Stromal cell of bone marrow (primary cell): ENCODE data around the gene PRUNE2.

ENCODE experiments used
- DNase-seq: peaks from one replicate; pipeline ENCODE4 v3.0.0-alpha.2; 2012; ENCODE audit warnings: low read depth

The PRUNE2 gene

GRCh38 chr9:76734716-76735115 lies 171.2 kb downstream of the PRUNE2 start:
- DNase-seq = no peak

GRCh38 chr9:76733096-76733495 lies 172.8 kb downstream of the PRUNE2 start:
- DNase-seq = no peak

- DNase-seq = no peak
Observed at GRCh38 chr9:76732341-76732958, 173.5 kb downstream of the PRUNE2 start.

- DNase-seq = no peak
Observed at GRCh38 chr9:76730801-76731200, 175.1 kb downstream of the PRUNE2 start.

GRCh38 chr9:76729980-76730737 lies 175.8 kb downstream of the PRUNE2 start:
- DNase-seq = no peak

GRCh38 chr9:76729116-76729515 lies 176.8 kb downstream of the PRUNE2 start:
- no peak for DNase-seq

- no peak for DNase-seq
Observed at GRCh38 chr9:76725885-76726284, 180.0 kb downstream of the PRUNE2 start.

- DNase-seq = no peak
Observed at GRCh38 chr9:76725011-76725546, 180.8 kb downstream of the PRUNE2 start.

- DNase-seq = no peak
Observed at GRCh38 chr9:76720245-76720644, 185.7 kb downstream of the PRUNE2 start.

- no peak for DNase-seq
Observed at GRCh38 chr9:76718166-76718565, 187.7 kb downstream of the PRUNE2 start.

GRCh38 chr9:76717613-76718012 lies 188.3 kb downstream of the PRUNE2 start:
- DNase-seq = peak; percentile 65

- no peak for DNase-seq
Observed at GRCh38 chr9:76717176-76717575, 188.7 kb downstream of the PRUNE2 start.

GRCh38 chr9:76716085-76716672 lies 189.7 kb downstream of the PRUNE2 start:
- peak; percentile 76 for DNase-seq

GRCh38 chr9:76713381-76713780 lies 192.5 kb downstream of the PRUNE2 start:
- no peak for DNase-seq

GRCh38 chr9:76709020-76709419 lies 196.9 kb downstream of the PRUNE2 start:
- DNase-seq = no peak

- DNase-seq = no peak
Observed at GRCh38 chr9:76707510-76707909, 198.4 kb downstream of the PRUNE2 start.

GRCh38 chr9:76704593-76705204 lies 201.2 kb downstream of the PRUNE2 start:
- peak; percentile 66 for DNase-seq

- no peak for DNase-seq
Observed at GRCh38 chr9:76703270-76703669, 202.6 kb downstream of the PRUNE2 start.

- DNase-seq = no peak
Observed at GRCh38 chr9:76701441-76702039, 204.4 kb downstream of the PRUNE2 start.

GRCh38 chr9:76700916-76701315 lies 205.0 kb downstream of the PRUNE2 start:
- DNase-seq = no peak

- peak; percentile 72 for DNase-seq
Observed at GRCh38 chr9:76699971-76700370, 205.9 kb downstream of the PRUNE2 start.

- DNase-seq = no peak
Observed at GRCh38 chr9:76697554-76697953, 208.4 kb downstream of the PRUNE2 start.
